ENCODE results near the gene CYB5R3. TPM values are rescaled to one million over a fixed set of nuclear protein-coding genes. Genes with fewer than 3 reads are reported as not detected.
"Not testable (repeated sequence)": the region's sequence is repeated elsewhere in the genome, so short reads cannot be mapped to it uniquely, and the experiment has no call there.

CYB5R3 gene
- polyA plus RNA-seq, 1 donor (not counting 4 experiments of a cell fraction or from before 2014, with no cell fraction given) = 102 TPM

GRCh38 chr22:42574046-42574445 lies 75.1 kb downstream of the CYB5R3 start:
- H3K27me3 ChIP-seq (ENCODE audit: control insufficient read depth, extremely low read depth, insufficient read depth, low read length); H3K9ac ChIP-seq (ENCODE audit: control insufficient read depth, extremely low read depth, insufficient read depth, low read length); H4K20me1 ChIP-seq (ENCODE audit: control insufficient read depth, extremely low read depth, insufficient read depth, low read length); H2AFZ ChIP-seq (ENCODE audit: control insufficient read depth, low read length); DNase-seq (ENCODE audit: low read depth, low spot score); H3K9me1 ChIP-seq (ENCODE audit: control insufficient read depth, extremely low read depth, insufficient read depth, low read length); dilution Hi-C loops (cut with MboI; ENCODE audit: extremely low pct_ligation_motif_present, low sequenced_read_pairs); H3K4me2 ChIP-seq (ENCODE audit: control insufficient read depth, extremely low read depth, insufficient read depth, low read depth, low read length); H3K9me3 ChIP-seq (ENCODE audit: control insufficient read depth, low read depth, low read length); H3K4me3 ChIP-seq (ENCODE audit: control insufficient read depth in 2 of 3, extremely low read depth in 1 of 3, insufficient read depth in 2 of 3, low read depth in 1 of 3, low read length in 3 of 3); H3K4me1 ChIP-seq (ENCODE audit: control insufficient read depth, extremely low read depth, insufficient read depth, low read length); H3K27ac ChIP-seq (ENCODE audit: control insufficient read depth, insufficient read depth, low read length); H3K79me2 ChIP-seq (ENCODE audit: control insufficient read depth, insufficient read depth, low read length): not testable (repeated sequence)
- peaks cover 5 to 13% of the 10 kb centered on the region in 2 experiments for H3K36me3 ChIP-seq (ENCODE audit: control insufficient read depth in 2 of 2, extremely low read depth in 1 of 2, insufficient read depth in 2 of 2, low read length in 2 of 2)
- peak; percentile 32 for FAIRE-seq

DNA sequence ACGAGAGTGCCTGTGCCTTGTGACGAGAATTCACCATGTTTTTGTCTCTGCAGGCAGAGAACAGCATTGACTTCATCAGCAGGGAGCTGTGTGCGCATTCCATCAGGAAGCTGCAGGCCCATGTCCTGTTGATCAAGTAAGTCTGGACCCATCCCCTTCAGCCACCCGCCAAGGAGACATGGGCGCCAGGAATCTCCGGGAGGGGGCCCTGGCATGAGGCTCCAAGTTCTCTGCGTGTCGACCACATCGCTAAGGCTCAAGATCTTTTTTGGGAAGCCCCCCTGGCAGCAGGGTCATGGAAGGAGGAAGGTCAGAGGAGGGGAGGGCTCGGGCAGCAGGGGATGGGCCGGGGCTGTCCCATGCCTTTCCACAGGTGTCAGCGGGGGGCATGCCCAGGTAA lies 78.1 kb downstream of the CYB5R3 start:
- H3K9ac ChIP-seq (ENCODE audit: control insufficient read depth, extremely low read depth, insufficient read depth, low read length); H3K4me1 ChIP-seq (ENCODE audit: control insufficient read depth, extremely low read depth, insufficient read depth, low read length); DNase-seq (ENCODE audit: low read depth, low spot score); FAIRE-seq; H3K9me1 ChIP-seq (ENCODE audit: control insufficient read depth, extremely low read depth, insufficient read depth, low read length); H3K79me2 ChIP-seq (ENCODE audit: control insufficient read depth, insufficient read depth, low read length); H4K20me1 ChIP-seq (ENCODE audit: control insufficient read depth, extremely low read depth, insufficient read depth, low read length); H3K27me3 ChIP-seq (ENCODE audit: control insufficient read depth, extremely low read depth, insufficient read depth, low read length); H2AFZ ChIP-seq (ENCODE audit: control insufficient read depth, low read length); H3K4me2 ChIP-seq (ENCODE audit: control insufficient read depth, extremely low read depth, insufficient read depth, low read depth, low read length); dilution Hi-C loops (cut with MboI; ENCODE audit: extremely low pct_ligation_motif_present, low sequenced_read_pairs); H3K4me3 ChIP-seq (ENCODE audit: control insufficient read depth in 2 of 3, extremely low read depth in 1 of 3, insufficient read depth in 2 of 3, low read depth in 1 of 3, low read length in 3 of 3); H3K9me3 ChIP-seq (ENCODE audit: control insufficient read depth, low read depth, low read length); H3K27ac ChIP-seq (ENCODE audit: control insufficient read depth, insufficient read depth, low read length); H3K36me3 ChIP-seq (ENCODE audit: control insufficient read depth in 2 of 2, extremely low read depth in 1 of 2, insufficient read depth in 2 of 2, low read length in 2 of 2): not testable (repeated sequence)

- H3K4me1 ChIP-seq (ENCODE audit: control insufficient read depth, extremely low read depth, insufficient read depth, low read length); H3K79me2 ChIP-seq (ENCODE audit: control insufficient read depth, insufficient read depth, low read length); H2AFZ ChIP-seq (ENCODE audit: control insufficient read depth, low read length); FAIRE-seq; DNase-seq (ENCODE audit: low read depth, low spot score); H3K4me3 ChIP-seq (ENCODE audit: control insufficient read depth in 2 of 3, extremely low read depth in 1 of 3, insufficient read depth in 2 of 3, low read depth in 1 of 3, low read length in 3 of 3); H3K9me3 ChIP-seq (ENCODE audit: control insufficient read depth, low read depth, low read length); dilution Hi-C loops (cut with MboI; ENCODE audit: extremely low pct_ligation_motif_present, low sequenced_read_pairs); H3K27me3 ChIP-seq (ENCODE audit: control insufficient read depth, extremely low read depth, insufficient read depth, low read length); H3K9ac ChIP-seq (ENCODE audit: control insufficient read depth, extremely low read depth, insufficient read depth, low read length); H3K9me1 ChIP-seq (ENCODE audit: control insufficient read depth, extremely low read depth, insufficient read depth, low read length); H4K20me1 ChIP-seq (ENCODE audit: control insufficient read depth, extremely low read depth, insufficient read depth, low read length); H3K27ac ChIP-seq (ENCODE audit: control insufficient read depth, insufficient read depth, low read length); H3K4me2 ChIP-seq (ENCODE audit: control insufficient read depth, extremely low read depth, insufficient read depth, low read depth, low read length); H3K36me3 ChIP-seq (ENCODE audit: control insufficient read depth in 2 of 2, extremely low read depth in 1 of 2, insufficient read depth in 2 of 2, low read length in 2 of 2): not testable (repeated sequence)
Observed at GRCh38 chr22:42570580-42570979, 78.6 kb downstream of the CYB5R3 start.

GRCh38 chr22:42567950-42568349 lies 81.2 kb downstream of the CYB5R3 start:
- DNase-seq (ENCODE audit: low read depth, low spot score); H3K4me1 ChIP-seq (ENCODE audit: control insufficient read depth, extremely low read depth, insufficient read depth, low read length); H3K4me3 ChIP-seq (ENCODE audit: control insufficient read depth in 2 of 3, extremely low read depth in 1 of 3, insufficient read depth in 2 of 3, low read depth in 1 of 3, low read length in 3 of 3); H3K4me2 ChIP-seq (ENCODE audit: control insufficient read depth, extremely low read depth, insufficient read depth, low read depth, low read length); H3K9me1 ChIP-seq (ENCODE audit: control insufficient read depth, extremely low read depth, insufficient read depth, low read length); H3K27me3 ChIP-seq (ENCODE audit: control insufficient read depth, extremely low read depth, insufficient read depth, low read length); H3K36me3 ChIP-seq (ENCODE audit: control insufficient read depth in 2 of 2, extremely low read depth in 1 of 2, insufficient read depth in 2 of 2, low read length in 2 of 2); FAIRE-seq; H2AFZ ChIP-seq (ENCODE audit: control insufficient read depth, low read length); H4K20me1 ChIP-seq (ENCODE audit: control insufficient read depth, extremely low read depth, insufficient read depth, low read length); dilution Hi-C loops (cut with MboI; ENCODE audit: extremely low pct_ligation_motif_present, low sequenced_read_pairs); H3K27ac ChIP-seq (ENCODE audit: control insufficient read depth, insufficient read depth, low read length); H3K9me3 ChIP-seq (ENCODE audit: control insufficient read depth, low read depth, low read length); H3K79me2 ChIP-seq (ENCODE audit: control insufficient read depth, insufficient read depth, low read length); H3K9ac ChIP-seq (ENCODE audit: control insufficient read depth, extremely low read depth, insufficient read depth, low read length): not testable (repeated sequence)

Small RNAs within 50 kb of the gene (small RNA-seq; reads per million reads assigned to genes)
- gene RNU6-513P (ENCODE audit: insufficient read length in 3 of 3, low read depth in 3 of 3, low replicate concordance in 1 of 3) = 0 reads per million in 3 experiments

Other genes starting within 250 kb of the CYB5R3 start
- 0.05 TPM in 1 of 3 replicates, not detected in the others for gene NFAM1, start 217.0 kb downstream of the CYB5R3 start, polyA plus RNA-seq
- gene RRP7A, start 129.6 kb downstream of the CYB5R3 start, polyA plus RNA-seq = 29.4 to 30.7 TPM (median 30.2 TPM) in 3 replicates
- 1.5 to 4.6 TPM (median 2.5 TPM) in 3 replicates for gene SERHL2, start 95.4 kb downstream of the CYB5R3 start, polyA plus RNA-seq
- 38.5 to 41.9 TPM (median 38.7 TPM) in 3 replicates for gene POLDIP3, start 34.5 kb downstream of the CYB5R3 start, polyA plus RNA-seq
- not detected in 3 replicates for gene ATP5MGL, start 8.8 kb downstream of the CYB5R3 start, polyA plus RNA-seq
- gene A4GALT, start 71.5 kb upstream of the CYB5R3 start, polyA plus RNA-seq = 1.6 to 4.4 TPM (median 3.0 TPM) in 3 replicates
- 24.7 to 36.1 TPM (median 28.3 TPM) in 3 replicates for gene ARFGAP3, start 207.9 kb upstream of the CYB5R3 start, polyA plus RNA-seq

Data from keratinocyte (primary cell).